Lower leg skin (tissue), 3 donors: ENCODE measurements around the gene CHRM4.

ENCODE experiments used
- POLR2A ChIP-seq, 2 donors: fragments of 450-650 bp; IDR thresholded peaks; one replicate each; pipeline ENCODE4 v1.6.1; 2016 to 2017; ENCODE audit warnings: antibody characterized with exemption in 2 of 2, mild to moderate bottlenecking in 1 of 2, moderate library complexity in 1 of 2
- TF ChIP-seq, protein P1 (sequence below), 3 donors: fragments of 450-650 bp; IDR thresholded peaks; one replicate each; pipeline ENCODE4 v1.5.1; 2016; ENCODE audit warnings: antibody characterized with exemption in 3 of 3, mild to moderate bottlenecking in 3 of 3, moderate library complexity in 2 of 3

DNA sequence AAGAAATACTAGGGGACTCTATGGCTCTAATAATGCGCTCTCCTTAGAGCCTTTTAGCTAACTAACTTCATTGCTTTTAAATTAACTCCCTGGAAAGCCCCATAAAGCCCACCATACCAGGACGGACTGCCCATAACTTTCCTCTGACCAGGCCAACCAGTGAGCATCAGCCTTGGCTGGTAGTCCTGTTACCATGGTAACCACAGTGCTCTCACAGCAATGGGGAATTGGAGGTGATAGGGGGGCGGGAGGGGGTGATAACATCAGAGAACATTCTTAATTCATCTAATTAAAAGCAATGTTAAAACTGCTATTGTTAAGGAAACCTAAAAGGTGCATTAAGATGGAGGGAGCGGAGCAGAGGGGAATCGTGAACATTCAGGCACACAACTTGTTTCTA, 27.2 kb upstream of the CHRM4 start:
- TF ChIP-seq, protein P1, sequence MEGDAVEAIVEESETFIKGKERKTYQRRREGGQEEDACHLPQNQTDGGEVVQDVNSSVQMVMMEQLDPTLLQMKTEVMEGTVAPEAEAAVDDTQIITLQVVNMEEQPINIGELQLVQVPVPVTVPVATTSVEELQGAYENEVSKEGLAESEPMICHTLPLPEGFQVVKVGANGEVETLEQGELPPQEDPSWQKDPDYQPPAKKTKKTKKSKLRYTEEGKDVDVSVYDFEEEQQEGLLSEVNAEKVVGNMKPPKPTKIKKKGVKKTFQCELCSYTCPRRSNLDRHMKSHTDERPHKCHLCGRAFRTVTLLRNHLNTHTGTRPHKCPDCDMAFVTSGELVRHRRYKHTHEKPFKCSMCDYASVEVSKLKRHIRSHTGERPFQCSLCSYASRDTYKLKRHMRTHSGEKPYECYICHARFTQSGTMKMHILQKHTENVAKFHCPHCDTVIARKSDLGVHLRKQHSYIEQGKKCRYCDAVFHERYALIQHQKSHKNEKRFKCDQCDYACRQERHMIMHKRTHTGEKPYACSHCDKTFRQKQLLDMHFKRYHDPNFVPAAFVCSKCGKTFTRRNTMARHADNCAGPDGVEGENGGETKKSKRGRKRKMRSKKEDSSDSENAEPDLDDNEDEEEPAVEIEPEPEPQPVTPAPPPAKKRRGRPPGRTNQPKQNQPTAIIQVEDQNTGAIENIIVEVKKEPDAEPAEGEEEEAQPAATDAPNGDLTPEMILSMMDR (IDR thresholded peaks at IDR 0.05), result no peak
- TF ChIP-seq POLR2A (IDR thresholded peaks at IDR 0.05), result no peak
